Measurements from ENCODE around the gene UBL7. TPM values are rescaled to one million over a fixed set of nuclear protein-coding genes. Genes with fewer than 3 reads are reported as not detected.

The UBL7 gene
- total and polyA plus RNA-seq, 8 donors: 16.0 to 30.2 (median 19.1) TPM

DNA sequence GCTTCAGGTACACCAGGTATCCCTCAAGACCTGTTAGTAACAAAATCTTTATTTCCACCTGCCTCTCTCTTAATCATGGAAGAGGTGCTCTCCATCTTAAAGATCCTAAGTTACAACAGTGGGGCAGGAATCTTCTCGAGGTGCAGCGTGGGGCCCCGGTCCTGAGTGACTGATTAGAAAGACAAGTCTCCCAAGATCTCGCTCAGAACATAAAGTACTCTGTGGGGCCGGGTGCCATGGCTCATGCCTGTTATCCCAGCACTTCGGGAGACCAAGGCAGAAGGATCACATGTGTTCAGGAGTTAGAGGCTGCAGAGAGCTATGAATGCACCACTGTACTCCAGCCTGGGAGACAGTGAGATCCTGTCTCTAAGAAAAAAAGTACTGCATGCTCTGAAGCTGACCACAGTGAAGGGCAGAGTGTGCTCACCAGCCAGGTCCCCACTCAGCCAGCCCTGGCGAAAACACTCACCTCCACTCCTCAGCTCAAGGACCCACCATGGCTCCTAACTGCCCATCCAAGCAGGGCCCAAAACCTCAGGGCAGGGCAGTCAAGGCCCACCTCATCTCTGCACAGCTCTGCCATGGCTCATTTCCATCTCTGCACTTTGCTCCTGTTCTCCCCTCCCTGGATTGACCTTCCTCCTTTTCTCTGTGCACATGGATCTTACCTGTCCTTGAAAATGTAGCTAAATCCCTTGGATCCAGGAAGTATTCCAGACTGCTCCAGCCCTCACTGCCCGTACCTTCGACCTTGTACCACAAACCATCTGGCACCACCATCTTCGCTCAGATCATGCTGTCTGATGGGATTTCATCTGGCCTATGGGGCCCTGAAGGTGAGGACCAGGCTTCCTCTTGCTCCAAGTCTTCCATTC is 34.3 kb downstream of the UBL7 start:
- H3K27ac ChIP-seq: no peak overlapping the region
- no peak for FAIRE-seq
- no peak for ATAC-seq
- peak in 1 of 6 donors; percentile 26 for DNase-seq
- TF ChIP-seq, protein P1, sequence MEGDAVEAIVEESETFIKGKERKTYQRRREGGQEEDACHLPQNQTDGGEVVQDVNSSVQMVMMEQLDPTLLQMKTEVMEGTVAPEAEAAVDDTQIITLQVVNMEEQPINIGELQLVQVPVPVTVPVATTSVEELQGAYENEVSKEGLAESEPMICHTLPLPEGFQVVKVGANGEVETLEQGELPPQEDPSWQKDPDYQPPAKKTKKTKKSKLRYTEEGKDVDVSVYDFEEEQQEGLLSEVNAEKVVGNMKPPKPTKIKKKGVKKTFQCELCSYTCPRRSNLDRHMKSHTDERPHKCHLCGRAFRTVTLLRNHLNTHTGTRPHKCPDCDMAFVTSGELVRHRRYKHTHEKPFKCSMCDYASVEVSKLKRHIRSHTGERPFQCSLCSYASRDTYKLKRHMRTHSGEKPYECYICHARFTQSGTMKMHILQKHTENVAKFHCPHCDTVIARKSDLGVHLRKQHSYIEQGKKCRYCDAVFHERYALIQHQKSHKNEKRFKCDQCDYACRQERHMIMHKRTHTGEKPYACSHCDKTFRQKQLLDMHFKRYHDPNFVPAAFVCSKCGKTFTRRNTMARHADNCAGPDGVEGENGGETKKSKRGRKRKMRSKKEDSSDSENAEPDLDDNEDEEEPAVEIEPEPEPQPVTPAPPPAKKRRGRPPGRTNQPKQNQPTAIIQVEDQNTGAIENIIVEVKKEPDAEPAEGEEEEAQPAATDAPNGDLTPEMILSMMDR (IDR thresholded peaks at IDR 0.05): no peak
- no peaks in the 10 kb centered on the region for H3K9me3 ChIP-seq
- WGBS, 2 donors: 77 to 85% methylated on average over 10 of the region's 10 CpGs
- no peaks in the 10 kb centered on the region for H3K36me3 ChIP-seq
- no peaks in the 10 kb centered on the region for H3K4me1 ChIP-seq
- no peak overlapping the region for H3K4me3 ChIP-seq
- intact Hi-C loops (cut with DNase I): no loop called here
- H3K27me3 ChIP-seq: no peaks in the 10 kb centered on the region

DNA sequence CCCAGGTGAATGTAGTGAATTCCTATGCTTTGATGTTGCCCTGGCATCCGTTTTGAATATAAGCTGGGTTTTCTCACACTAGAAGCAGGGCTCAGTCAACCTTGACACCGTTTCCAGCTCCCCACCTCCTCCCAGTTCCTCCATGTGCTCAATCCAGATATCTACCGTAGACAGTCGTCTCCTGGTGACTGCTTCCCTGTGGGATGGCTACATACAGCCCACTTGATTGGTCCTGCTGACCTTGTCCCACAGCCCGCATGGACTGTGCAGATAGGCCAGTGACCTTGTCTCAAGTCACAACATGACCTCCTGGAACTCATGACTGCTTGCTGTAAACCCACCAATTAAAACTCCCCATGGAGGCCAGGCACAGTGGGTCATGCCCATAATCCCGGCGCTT is 35.3 kb downstream of the UBL7 start:
- H3K9me3 ChIP-seq: no peaks in the 10 kb centered on the region
- DNase-seq (no peak), ATAC-seq (no peak), FAIRE-seq (no peak)
- TF ChIP-seq, protein P1 (IDR thresholded peaks at IDR 0.05): no peak
- intact Hi-C loops (cut with DNase I): no loop called here
- H3K4me1 ChIP-seq: no peaks in the 10 kb centered on the region
- H3K4me3 ChIP-seq: no peak overlapping the region
- WGBS, 2 donors: 68 to 75% methylated on average over 7 of the region's 7 CpGs
- no peaks in the 10 kb centered on the region for H3K27me3 ChIP-seq
- H3K36me3 ChIP-seq: no peaks in the 10 kb centered on the region
- H3K27ac ChIP-seq: no peak overlapping the region

DNA sequence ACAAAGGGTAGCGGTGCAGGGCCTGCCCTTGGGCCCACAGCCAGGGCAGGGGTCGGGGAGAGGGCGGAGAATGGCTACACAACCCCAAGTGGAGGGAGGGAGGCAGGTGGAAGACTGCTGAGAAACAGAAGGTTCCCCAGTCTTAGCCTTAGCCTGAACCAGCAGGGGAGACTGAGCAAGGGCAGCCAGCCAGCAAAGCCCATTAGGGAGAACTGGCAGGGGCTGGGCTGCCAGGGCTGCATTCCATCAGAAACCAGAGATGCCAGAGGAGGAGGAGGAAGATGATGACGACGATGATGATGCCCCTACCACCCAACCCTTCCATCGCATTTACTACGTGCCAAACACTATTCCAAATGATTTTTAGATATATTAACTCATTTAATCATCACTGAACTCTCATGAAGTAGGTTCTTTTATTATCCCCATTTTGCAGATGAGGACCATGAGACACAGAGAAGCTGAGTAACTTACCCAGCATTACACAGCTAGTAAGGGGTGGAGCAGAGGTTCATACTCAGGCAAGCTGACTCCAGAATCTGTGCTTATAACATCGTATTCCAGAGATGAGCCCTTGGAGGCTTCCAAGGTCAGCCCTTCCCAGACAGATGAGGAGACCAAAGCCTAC is 35.9 kb downstream of the UBL7 start:
- Histone ChIP-seq H3K4me1 (no peaks in the 10 kb centered on the region), H3K4me3 (no peak overlapping the region), H3K9me3 (no peaks in the 10 kb centered on the region), H3K27me3 (no peaks in the 10 kb centered on the region), H3K27ac (no peak overlapping the region), H3K36me3 (no peaks in the 10 kb centered on the region)
- TF ChIP-seq, protein P1 (IDR thresholded peaks at IDR 0.05): no peak
- FAIRE-seq: no peak
- intact Hi-C loops (cut with DNase I): no loop called here
- ATAC-seq: no peak
- no peak for DNase-seq
- WGBS, 2 donors: 75 to 88% methylated on average over 8 of the region's 8 CpGs

DNA sequence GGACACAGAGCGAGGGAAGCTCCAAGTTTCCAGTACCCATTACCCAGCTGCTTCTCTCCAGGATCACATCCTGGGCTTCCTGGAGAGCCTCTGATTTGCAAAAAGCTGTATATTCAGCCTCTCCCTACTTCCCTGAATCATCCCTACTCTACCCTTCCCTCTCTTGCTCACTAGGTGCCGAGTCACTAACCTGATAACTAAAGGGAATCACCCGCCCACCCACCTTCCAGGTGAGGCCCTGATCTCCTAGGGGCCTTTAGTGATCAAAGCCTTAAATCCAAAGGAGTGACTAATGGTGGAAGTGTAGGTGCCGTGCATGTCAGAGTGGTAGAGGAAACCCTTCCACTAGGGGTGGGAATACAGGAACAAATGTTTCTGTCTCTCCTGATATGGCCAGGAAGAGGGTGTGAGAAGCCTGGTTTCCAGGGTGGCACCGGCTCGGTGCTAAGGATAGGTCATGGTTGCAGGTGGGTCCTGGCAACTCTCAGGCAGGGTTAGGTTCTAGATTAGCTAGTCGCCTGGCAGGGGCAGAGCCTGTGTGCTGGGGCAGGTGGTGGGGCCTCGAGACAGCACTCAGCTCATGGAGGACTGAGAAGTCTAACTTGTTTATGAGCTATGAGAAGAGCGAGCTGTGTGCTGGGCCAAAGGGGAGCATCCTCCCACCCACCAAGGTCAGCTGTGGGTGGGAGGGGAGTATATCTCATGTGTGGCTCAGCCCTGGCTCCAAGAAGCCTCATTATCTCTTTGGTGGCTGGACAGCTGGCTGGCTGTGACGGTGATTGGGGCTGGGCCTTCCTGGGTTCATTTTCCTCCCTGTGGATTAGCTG is 37.3 kb downstream of the UBL7 start:
- Histone ChIP-seq H3K4me1 (no peaks in the 10 kb centered on the region), H3K9me3 (no peaks in the 10 kb centered on the region), H3K4me3 (no peak overlapping the region), H3K27ac (no peak overlapping the region), H3K27me3 (no peaks in the 10 kb centered on the region), H3K36me3 (no peaks in the 10 kb centered on the region)
- WGBS, 2 donors: 80 to 90% methylated on average over 10 of the region's 10 CpGs
- TF ChIP-seq, protein P1 (IDR thresholded peaks at IDR 0.05): no peak
- FAIRE-seq: no peak
- DNase-seq: no peak
- ATAC-seq: no peak
- intact Hi-C loops (cut with DNase I): no loop called here
